SIG-M5 (cell line): ENCODE data around the gene TEX51.

Experiments
- DNase-seq: peaks from one replicate; lab custom pipeline; 2025; lab: John Stamatoyannopoulos, UW

The TEX51 gene

DNA sequence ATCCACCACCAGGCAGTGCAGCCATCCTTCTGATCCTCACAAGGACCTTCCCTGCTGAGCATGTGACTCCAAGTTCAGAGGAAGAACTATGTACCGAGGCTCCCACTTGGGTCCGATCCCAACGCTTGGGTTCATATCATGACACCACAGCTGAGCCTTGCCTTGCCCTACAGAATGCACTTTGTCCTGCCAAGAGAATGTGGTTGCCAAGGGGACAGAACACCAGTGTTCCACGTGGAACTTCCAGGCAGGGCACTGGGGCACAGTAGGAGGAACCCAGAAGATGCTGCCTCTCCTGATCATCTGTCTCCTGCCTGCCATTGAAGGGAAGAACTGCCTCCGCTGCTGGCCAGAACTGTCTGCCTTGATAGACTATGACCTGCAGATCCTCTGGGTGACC, at the start of gene TEX51:
Gene TEX51, plus strand, starts transcription at position 255 of the 400 bp plus-strand sequence. Its CDS starts 29 bp downstream, at position 284.
- DNase-seq, result no peak

DNA sequence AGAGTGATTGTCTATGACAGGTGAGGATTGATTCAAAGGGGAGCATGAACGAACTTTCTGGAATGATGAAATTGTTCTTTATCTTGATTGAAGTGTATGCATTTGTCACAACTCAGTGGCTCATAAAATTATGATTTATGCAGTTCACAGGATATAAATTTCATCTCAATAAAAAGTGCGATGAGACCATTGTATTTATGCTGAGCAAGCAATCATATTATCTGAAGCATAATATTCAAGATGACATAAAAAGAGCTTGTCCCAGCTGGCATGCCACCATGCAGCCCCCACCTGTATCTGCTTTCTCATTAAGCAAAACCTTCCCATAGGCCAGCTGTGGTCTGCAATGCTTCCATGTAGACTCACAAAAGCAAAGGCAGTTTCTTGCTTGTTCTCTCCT, 49.6 kb upstream of the TEX51 start:
- no peak for DNase-seq

DNA sequence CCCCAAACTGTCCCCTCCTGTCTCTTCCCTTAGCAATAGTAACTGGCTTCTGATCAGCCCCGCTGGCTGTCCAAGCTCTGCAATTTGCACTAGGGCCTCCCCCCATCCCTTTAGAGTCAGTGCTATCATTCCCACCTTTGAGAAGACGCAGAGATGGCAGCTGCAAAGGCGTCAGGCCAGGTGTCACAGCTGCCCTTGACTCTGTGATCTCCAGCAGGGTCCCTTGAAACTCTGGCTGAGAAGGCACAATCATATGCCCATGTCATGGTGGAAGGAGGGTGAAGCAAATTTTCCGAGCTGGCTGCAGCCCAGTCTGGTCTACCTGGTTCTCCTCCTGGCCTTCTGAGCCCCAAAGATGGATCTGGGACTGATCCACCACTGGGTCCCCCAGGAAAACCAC, 49.2 kb upstream of the TEX51 start:
- no peak for DNase-seq

DNA sequence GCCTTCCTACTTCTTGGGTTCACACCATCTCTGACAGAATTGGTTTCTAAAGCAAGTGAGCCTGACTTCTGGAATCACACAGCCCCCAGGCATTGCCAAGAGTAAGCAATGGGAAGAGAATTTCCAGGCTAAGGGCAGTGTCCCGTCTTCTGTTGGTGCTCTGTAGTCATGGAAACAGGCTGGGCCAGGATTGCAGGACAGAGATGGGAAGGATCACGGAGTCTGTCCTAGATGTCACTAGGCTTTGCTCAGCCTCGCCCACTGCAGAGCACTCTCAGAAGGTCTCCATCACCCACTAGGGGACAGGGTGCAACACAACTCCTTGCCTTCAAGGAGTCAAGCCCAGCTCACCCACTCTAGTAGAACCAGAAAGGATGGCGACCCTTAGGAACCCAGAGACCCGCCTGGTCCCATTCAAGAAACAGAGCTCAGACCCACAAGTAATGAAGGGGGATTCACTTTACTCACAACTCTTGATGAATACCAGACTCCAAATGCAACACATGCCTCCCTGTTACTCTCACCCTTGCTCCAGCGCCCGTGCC, 48.6 kb upstream of the TEX51 start:
- no peak for DNase-seq

DNA sequence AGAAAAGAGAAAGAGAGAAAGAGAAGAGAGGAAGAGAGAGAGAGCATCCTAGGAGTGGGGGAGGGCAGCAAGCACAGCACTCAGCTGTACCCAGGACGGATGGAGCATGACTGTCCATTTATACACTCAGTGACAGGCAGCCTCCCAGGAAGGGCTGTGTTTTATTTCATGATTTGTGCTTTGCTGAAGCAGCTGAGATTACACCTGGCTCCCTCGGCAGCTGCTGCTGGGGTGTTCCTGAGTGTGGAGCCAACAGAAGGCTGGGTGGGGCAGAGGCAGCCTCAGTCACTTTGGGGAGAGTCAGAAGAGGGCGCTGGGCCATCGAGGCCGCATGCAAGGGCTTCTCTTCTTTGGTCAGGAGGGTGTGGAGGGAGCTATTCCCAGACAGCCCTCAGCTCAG, 47.8 kb upstream of the TEX51 start:
- DNase-seq, result no peak

DNA sequence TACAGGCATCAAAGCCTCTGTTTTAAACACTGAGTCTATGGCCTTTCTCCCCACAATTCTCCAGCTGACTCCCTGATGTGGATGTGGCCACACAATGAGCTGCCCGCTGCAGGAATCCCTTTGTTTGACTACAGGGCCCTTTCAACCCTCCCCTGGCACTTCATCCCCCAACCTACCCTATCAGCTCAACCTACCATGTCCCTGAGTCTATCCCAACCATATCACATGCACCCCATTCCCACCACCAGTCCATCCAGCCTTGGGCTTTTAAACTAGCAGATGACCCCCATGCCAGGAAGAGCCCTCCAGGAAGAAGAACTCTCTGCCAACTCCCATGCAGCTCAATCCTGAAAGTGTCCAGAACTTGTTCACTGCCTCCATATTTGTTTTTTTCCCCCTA, 46.9 kb upstream of the TEX51 start:
- DNase-seq, result no peak

GRCh38 chr2:126852361-126852760, 46.3 kb upstream of the TEX51 start:
- no peak for DNase-seq

GRCh38 chr2:126855606-126856005, 43.1 kb upstream of the TEX51 start:
- DNase-seq, result no peak

- no peak for DNase-seq
Observed at GRCh38 chr2:126856403-126856802, 42.3 kb upstream of the TEX51 start.

DNA sequence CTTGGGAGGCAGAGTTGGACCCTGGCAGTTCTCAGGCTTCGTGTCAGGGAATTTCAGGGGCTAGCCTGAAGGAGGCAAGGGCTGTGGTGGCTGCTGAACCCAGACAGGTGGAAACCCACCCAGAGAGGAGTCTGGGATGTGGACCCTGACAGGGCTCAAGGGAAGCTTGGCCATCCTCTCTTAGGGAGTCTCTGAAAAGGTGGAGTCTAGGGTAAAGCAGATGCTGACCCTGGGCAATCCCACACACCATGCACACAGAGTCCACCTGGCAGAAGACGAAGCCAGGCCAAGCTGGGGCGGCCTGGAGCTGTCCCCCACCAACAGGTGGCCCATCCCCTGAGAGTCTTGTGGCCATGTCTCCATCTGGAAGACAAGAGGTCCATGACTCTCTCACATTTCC, 41.2 kb upstream of the TEX51 start:
- no peak for DNase-seq

DNA sequence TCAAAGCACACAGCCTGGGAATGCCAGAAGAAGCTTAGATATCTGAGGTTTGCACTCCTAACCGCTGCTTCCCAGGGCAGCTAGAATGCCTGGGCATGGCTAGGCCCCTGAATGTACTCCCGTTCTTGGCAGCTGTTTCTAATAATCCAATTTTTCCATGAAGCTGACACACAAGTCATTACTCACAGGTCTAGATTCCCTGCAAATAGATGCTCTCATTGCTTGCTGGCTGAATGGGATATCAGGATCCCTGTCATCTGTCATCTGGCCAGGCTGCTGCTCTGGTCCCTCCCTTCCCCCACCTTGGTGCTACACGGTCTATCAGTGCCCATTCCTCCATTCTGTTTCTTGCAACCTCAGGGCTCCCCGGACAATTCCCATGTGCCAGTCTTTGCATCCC, 40.7 kb upstream of the TEX51 start:
- DNase-seq, result no peak

- no peak for DNase-seq
Observed at GRCh38 chr2:126858436-126858835, 40.3 kb upstream of the TEX51 start.

DNA sequence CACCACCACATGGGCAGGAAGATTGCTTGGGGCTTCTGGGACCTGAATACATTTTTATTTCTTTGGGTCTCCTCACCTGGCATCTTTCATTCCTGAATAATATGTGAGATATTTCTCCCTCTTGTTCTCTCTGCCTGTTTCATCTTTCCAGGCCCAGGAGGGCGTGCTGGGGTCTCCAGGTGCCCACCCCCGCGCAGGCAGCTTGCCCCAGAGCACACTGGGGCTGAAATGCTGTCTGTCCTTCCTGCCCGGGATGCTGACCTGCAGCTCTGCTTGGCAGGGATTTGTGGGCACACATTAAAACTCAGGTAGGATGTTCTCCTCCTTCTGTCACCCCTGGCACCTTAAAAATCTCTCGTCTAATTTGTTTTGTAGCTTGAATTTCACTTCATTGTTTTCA, 39.7 kb upstream of the TEX51 start:
- no peak for DNase-seq

DNA sequence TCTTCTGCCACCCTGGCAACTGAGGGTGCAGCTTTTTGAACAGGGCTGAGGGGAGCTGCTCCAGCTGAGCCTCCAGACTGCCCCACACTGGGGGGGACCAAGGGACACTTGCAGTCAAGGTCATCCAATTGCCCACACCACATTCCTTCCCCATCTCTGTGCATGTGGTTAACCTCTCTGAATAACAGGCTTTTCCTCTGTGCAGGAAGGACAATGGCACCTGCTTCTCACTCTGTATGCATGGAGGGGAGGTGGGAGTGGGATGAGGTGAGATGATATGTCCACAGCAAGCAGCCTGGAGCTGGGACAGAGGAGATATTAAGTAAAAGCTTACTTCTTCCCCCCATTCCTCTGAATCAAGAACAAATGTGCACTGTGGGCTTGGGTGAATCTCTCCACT, 39.1 kb upstream of the TEX51 start:
- no peak for DNase-seq

- DNase-seq, result no peak
Observed at GRCh38 chr2:126860385-126860784, 38.3 kb upstream of the TEX51 start.

- no peak for DNase-seq
Observed at GRCh38 chr2:126862730-126863129, 36.0 kb upstream of the TEX51 start.

GRCh38 chr2:126863336-126864015, 35.2 kb upstream of the TEX51 start:
- DNase-seq, result no peak

GRCh38 chr2:126864861-126865260, 33.8 kb upstream of the TEX51 start:
- DNase-seq, result no peak

- no peak for DNase-seq
Observed at GRCh38 chr2:126866451-126866850, 32.2 kb upstream of the TEX51 start.

- DNase-seq, result no peak
Observed at GRCh38 chr2:126874961-126875360, 23.7 kb upstream of the TEX51 start.

GRCh38 chr2:126876631-126877030, 22.1 kb upstream of the TEX51 start:
- DNase-seq, result no peak

DNA sequence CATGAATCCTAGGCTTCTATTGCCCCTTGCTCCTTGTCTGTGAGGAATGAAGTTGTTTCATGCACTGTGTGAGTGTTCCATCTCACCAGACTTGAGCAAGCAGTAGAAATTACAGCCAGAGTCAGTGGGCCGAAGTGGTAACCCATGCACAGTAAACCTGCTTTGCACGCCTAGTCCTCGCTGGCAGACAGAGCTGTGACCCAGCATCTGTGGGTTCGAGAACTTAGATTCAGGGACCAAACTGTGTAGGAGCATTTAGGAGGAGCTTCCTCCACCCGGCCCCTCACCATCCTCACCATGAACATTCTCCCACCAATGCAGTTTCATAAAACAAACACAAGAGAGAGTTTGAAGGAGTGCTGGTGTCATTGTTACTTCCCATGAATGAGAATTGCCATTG, 21.6 kb upstream of the TEX51 start:
- no peak for DNase-seq

- no peak for DNase-seq
Observed at GRCh38 chr2:126877861-126878565, 20.7 kb upstream of the TEX51 start.

DNA sequence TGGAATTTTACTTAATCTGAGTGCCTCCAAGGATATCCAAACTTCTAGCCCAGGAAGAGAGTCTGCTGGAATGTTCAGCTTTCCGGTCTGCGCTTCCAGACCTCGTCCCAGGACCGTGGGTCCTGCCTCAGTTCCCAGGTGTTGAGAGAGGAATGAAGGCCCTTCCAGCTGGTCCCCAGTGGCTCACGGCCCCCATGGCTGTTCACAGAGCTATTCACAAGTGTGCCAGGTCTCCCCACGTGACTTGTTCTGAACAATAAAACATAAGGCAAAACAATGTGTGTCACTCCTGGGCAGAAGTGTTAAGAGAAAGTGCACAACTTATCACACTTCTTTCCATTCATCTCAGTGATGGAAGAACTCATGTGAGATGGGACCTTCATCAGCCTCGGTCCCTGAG, 20.1 kb upstream of the TEX51 start:
- DNase-seq, result no peak
